SJCRH30 (cell line): ENCODE results near the gene CTNNA3. TPM values are rescaled to one million over a fixed set of nuclear protein-coding genes. Genes with fewer than 3 reads are reported as not detected.

Source experiments
- DNase-seq, 2 experiments: peaks; one replicate each; pipeline ENCODE4 v3.0.0-alpha.2; 2015 to 2020
- H3K27ac ChIP-seq: fragments of 250-450 bp; sonication (Bioruptor Pico); 2 replicates; pipeline ENCODE4 v1.5.1; 2020; ENCODE audit warnings: mild to moderate bottlenecking, moderate library complexity
- H3K27me3 ChIP-seq: fragments of 250-450 bp; sonication (Bioruptor Pico); 2 replicates; pipeline ENCODE4 v1.5.1; 2020; ENCODE audit warnings: mild to moderate bottlenecking, moderate library complexity
- H3K36me3 ChIP-seq: fragments of 250-450 bp; sonication (Bioruptor Pico); 2 replicates; pipeline ENCODE4 v1.5.1; 2020; ENCODE audit warnings: mild to moderate bottlenecking, moderate library complexity
- H3K4me1 ChIP-seq: fragments of 250-450 bp; sonication (Bioruptor Pico); 2 replicates; pipeline ENCODE4 v1.5.1; 2020; ENCODE audit warnings: mild to moderate bottlenecking, moderate library complexity
- H3K4me3 ChIP-seq: fragments of 250-450 bp; sonication (Bioruptor Pico); 2 replicates; pipeline ENCODE4 v1.5.1; 2020; ENCODE audit warnings: mild to moderate bottlenecking, moderate library complexity
- H3K9me3 ChIP-seq: fragments of 250-450 bp; sonication (Bioruptor Pico); replicated peaks from 2 replicates; pipeline ENCODE4 v1.5.1; 2020; ENCODE audit warnings: mild to moderate bottlenecking, moderate library complexity
- total RNA-seq: library from RNA; depleted of rRNA; stranded (reverse); fragments of >200 nt; shearing (Covaris generic); gene quantifications from 2 replicates; pipeline ENCODE4 v1.2.3, GENCODE V29; 2014

CTNNA3 gene
- total RNA-seq, 1 experiment from 2014 or later: 2.7 TPM

GRCh38 chr10:66204838-66205237, 1491.2 kb downstream of the CTNNA3 start:
- Histone ChIP-seq H3K27ac (no peak overlapping the region), H3K9me3 (no peaks in the 10 kb centered on the region)

GRCh38 chr10:66202101-66202500, 1493.9 kb downstream of the CTNNA3 start:
- Histone ChIP-seq H3K4me3 (no peak overlapping the region), H3K27me3 (no peaks in the 10 kb centered on the region), H3K4me1 (no peaks in the 10 kb centered on the region), H3K36me3 (no peaks in the 10 kb centered on the region), H3K27ac (no peak overlapping the region), H3K9me3 (no peaks in the 10 kb centered on the region)
- no peak for DNase-seq

More at GRCh38 chr10:66204838-66205237, 1491.2 kb downstream of the CTNNA3 start:
- Histone ChIP-seq H3K27me3 (no peaks in the 10 kb centered on the region), H3K4me1 (no peaks in the 10 kb centered on the region), H3K4me3 (no peak overlapping the region), H3K36me3 (no peaks in the 10 kb centered on the region)
- DNase-seq: no peak

DNA sequence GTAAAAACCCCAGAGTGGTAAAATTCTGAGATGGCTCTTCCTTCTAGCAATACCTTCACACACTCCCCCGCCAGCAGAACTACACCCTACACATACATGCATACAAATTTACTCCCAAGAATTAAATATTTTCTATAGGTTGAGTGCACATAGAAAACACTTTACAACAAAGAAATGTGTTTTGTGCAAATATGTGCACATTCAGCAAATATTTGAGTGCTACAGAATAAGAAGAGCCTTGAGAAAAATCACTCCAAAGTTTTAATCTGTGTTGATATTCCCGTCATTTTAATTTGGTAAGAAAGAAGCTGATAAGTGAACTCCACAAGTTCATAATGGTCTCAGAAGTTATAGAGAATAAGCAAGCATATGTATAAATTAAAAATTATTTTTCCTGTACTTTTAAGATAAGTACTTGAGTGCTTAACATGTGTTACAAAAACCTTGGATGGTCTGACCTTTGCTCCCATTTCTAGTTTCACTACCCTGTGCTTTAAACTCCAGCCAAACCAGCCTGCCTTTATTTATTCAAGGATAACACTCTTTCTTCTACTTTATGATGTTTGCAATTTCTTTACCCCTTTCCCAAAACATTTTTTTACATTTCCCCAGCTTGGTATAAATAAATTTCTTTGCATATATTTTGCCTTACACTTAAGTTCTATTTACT, 1503.7 kb downstream of the CTNNA3 start:
- Histone ChIP-seq H3K4me3 (no peak overlapping the region), H3K27ac (no peak overlapping the region), H3K36me3 (no peaks in the 10 kb centered on the region), H3K9me3 (no peaks in the 10 kb centered on the region), H3K27me3 (no peaks in the 10 kb centered on the region), H3K4me1 (no peaks in the 10 kb centered on the region)
- no peak for DNase-seq

DNA sequence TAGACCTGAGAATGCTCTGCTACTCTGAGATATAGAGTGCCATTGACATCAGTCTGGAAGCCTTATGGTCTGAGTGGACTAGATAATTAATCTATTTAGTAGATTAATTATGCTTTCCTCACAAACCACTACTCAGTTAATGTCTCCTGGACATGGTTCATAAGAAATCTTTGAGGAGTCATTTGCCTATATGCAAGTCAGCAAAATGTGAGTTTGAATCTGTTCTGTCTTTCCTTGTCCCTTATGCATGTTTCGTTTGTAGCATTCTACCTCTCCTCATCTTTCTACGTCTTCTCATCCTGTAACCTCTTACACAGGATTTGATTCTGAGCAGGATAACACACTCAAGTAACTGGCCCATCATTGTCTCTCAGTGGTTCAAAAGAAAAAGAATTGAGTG, 1505.6 kb downstream of the CTNNA3 start:
- no peak overlapping the region for H3K27ac ChIP-seq
- no peak overlapping the region for H3K4me3 ChIP-seq
- no peaks in the 10 kb centered on the region for H3K36me3 ChIP-seq
- DNase-seq: no peak
- no peaks in the 10 kb centered on the region for H3K9me3 ChIP-seq
- no peaks in the 10 kb centered on the region for H3K27me3 ChIP-seq
- H3K4me1 ChIP-seq: 0 out of 2 replicates have a peak, but pooled peaks cover 4% of the 10 kb centered on the region

GRCh38 chr10:66189271-66189670, 1506.7 kb downstream of the CTNNA3 start:
- Histone ChIP-seq H3K36me3 (no peaks in the 10 kb centered on the region), H3K4me3 (no peak overlapping the region), H3K27ac (no peak overlapping the region), H3K27me3 (no peaks in the 10 kb centered on the region), H3K9me3 (no peaks in the 10 kb centered on the region), H3K4me1 (0 out of 2 replicates have a peak, but pooled peaks cover 4% of the 10 kb centered on the region)
- no peak for DNase-seq

DNA sequence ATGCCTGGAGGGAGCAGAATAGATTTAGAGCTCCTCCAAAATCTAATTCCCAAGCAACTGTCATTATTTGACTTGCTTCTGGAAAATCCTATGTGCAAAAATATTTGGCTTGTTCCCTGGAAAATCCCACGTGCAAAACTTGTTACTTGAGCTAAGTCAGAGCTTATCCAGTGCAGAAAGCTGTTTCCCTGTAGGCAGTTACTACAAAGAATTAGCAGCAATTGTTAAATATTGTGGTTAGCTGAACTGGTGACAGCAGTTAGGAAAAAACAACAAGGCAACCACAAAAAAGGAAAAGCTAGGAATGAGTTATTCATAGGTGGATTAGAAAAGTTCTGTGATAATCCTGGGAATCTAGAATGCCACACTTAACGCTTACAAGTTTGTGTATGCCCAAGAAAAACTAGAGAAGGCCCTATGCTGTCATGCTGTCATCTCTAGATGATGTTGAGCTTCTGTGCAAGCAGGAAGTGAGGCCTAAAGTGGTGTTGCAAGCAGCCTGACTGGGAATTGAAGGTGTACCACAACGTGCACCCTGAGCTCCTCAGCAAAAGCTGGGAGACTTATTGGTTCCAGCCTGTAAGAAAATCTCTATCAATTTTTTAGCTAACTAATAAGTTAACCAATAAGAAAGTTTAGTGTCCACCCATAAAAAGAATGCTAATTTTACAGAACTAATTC, 1508.8 kb downstream of the CTNNA3 start:
- DNase-seq: peak; percentile 33 to 73
- 0 out of 2 replicates have a peak, but pooled peaks cover 4% of the 10 kb centered on the region for H3K4me1 ChIP-seq
- no peaks in the 10 kb centered on the region for H3K27me3 ChIP-seq
- H3K36me3 ChIP-seq: no peaks in the 10 kb centered on the region
- H3K4me3 ChIP-seq: no peak overlapping the region
- H3K27ac ChIP-seq: no peak overlapping the region
- no peaks in the 10 kb centered on the region for H3K9me3 ChIP-seq

DNA sequence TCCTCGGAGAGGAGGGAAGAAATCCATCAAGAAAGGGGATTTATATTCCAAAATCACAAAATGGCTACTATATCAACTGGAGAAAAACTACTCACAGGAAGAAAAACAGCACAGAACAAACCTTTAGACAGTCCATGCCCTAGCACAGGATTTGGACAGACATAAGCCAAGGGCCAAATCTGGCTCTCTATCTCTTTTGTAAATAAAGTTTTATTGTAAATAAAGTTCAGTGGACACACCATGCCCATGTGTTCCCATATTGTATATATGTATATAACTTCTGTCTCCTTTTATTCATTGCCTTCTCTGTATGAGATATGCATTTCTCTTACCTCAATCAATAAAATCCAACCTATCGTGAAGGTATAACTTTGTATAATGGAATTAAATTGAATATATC, 1513.0 kb downstream of the CTNNA3 start:
- Histone ChIP-seq H3K27me3 (no peaks in the 10 kb centered on the region), H3K4me3 (no peak overlapping the region)

GRCh38 chr10:66180581-66181318, 1515.2 kb downstream of the CTNNA3 start:
- H3K36me3 ChIP-seq: no peaks in the 10 kb centered on the region
- H3K27me3 ChIP-seq: no peaks in the 10 kb centered on the region
- H3K9me3 ChIP-seq: no peaks in the 10 kb centered on the region
- no peak overlapping the region for H3K27ac ChIP-seq
- peak in 1 of 2 experiments; percentile 73 for DNase-seq
- H3K4me1 ChIP-seq: no peaks in the 10 kb centered on the region
- H3K4me3 ChIP-seq: no peak overlapping the region

More for the DNA sequence above, 1513.0 kb downstream of the CTNNA3 start:
- H3K36me3 ChIP-seq: no peaks in the 10 kb centered on the region
- 0 out of 2 replicates have a peak, but pooled peaks cover 4% of the 10 kb centered on the region for H3K4me1 ChIP-seq
- no peaks in the 10 kb centered on the region for H3K9me3 ChIP-seq
- no peak overlapping the region for H3K27ac ChIP-seq
- no peak for DNase-seq

- H3K27me3 ChIP-seq: no peaks in the 10 kb centered on the region
- H3K9me3 ChIP-seq: no peaks in the 10 kb centered on the region
- no peak overlapping the region for H3K4me3 ChIP-seq
- no peak overlapping the region for H3K27ac ChIP-seq
- no peaks in the 10 kb centered on the region for H3K36me3 ChIP-seq
- DNase-seq: no peak
- no peaks in the 10 kb centered on the region for H3K4me1 ChIP-seq
These were observed 1516.0 kb downstream of the CTNNA3 start for GRCh38 chr10:66180021-66180420.

- H3K27me3 ChIP-seq: no peaks in the 10 kb centered on the region
- H3K27ac ChIP-seq: no peak overlapping the region
- no peaks in the 10 kb centered on the region for H3K9me3 ChIP-seq
- H3K36me3 ChIP-seq: no peaks in the 10 kb centered on the region
- H3K4me1 ChIP-seq: no peaks in the 10 kb centered on the region
- H3K4me3 ChIP-seq: no peak overlapping the region
- no peak for DNase-seq
These were observed 1519.2 kb downstream of the CTNNA3 start for GRCh38 chr10:66176772-66177171.

- 0 out of 2 replicates have a peak, but pooled peaks cover 5% of the 10 kb centered on the region for H3K4me1 ChIP-seq
- peak; percentile 81 to 84 for DNase-seq
- no peaks in the 10 kb centered on the region for H3K36me3 ChIP-seq
- H3K27me3 ChIP-seq: no peaks in the 10 kb centered on the region
- H3K4me3 ChIP-seq: no peak overlapping the region
- no peaks in the 10 kb centered on the region for H3K9me3 ChIP-seq
- H3K27ac ChIP-seq: no peak overlapping the region
These were observed 1528.2 kb downstream of the CTNNA3 start for GRCh38 chr10:66167816-66168215.

DNA sequence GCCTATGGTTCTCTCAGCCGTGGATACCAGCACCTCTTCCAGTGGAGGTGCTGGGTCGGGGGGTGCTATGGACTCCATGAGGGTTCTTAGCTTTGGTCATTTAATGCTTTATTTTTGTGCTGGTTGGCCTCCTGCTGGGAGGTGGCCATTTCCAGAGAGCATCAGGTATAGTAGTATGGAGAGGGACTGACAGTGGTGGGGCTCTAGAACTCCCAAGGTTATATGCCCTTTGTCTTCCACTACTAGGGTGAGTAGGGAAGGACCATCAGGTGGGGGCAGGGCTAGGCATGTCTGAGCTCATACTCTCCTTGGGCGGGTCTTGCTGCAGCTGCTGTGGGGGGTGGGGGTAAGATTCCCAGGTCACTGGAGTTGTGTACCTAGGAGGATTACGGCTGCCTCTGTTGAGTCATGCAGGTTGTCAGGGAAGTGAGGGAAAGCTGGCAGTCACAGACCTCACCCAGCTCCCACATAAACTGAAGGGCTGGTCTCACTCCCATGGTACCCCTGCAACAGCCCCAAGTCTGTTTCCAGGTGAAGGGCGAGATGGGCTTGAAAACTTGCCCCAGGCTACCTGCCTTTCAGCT, 1533.3 kb downstream of the CTNNA3 start:
- Histone ChIP-seq H3K27ac (no peak overlapping the region), H3K36me3 (no peaks in the 10 kb centered on the region), H3K4me1 (0 out of 2 replicates have a peak, but pooled peaks cover 3% of the 10 kb centered on the region), H3K9me3 (no peaks in the 10 kb centered on the region), H3K27me3 (no peaks in the 10 kb centered on the region), H3K4me3 (no peak overlapping the region)
- DNase-seq: peak in 1 of 2 experiments; percentile 4

DNA sequence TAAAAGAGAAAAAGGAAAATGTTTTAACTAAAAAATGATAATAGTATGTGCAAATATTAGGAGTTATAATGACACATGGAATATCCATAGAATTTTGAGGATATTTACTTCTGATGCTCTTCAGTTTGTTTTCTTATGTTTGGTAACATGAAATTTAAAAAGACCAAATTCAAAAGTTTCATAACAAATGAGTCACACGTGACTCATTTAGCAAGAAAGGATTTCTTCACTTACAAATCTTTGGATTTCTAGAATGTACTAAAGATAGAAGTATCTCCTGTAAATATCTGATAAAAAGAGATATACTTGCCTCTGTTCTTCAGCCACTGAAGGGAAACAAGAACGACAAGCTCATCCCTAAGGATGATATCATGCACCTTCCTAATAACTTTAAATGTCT, 1544.6 kb downstream of the CTNNA3 start:
- Histone ChIP-seq H3K9me3 (no peaks in the 10 kb centered on the region), H3K27me3 (no peaks in the 10 kb centered on the region), H3K27ac (no peak overlapping the region), H3K4me3 (no peak overlapping the region), H3K36me3 (no peaks in the 10 kb centered on the region), H3K4me1 (no peaks in the 10 kb centered on the region)
- DNase-seq: no peak

DNA sequence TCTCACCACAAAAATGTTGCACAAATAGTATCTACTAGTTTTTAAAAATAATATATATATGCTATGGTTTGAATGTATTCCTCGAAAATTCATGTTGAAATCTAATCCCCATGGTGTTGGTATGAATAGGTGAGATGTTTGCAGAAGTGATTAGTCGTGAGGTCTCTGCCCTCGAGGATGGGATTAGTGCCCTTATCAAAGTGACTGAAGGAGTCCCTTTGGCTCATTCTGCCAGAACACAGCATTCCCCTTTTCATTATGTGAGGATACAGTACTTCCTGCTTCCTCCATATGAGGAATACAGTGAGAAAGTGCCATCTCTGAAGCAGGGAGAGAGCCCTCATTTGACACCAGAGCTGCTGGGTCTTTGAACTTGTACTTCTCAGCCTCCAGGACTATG, 1547.7 kb downstream of the CTNNA3 start:
- Histone ChIP-seq H3K4me3 (no peak overlapping the region), H3K36me3 (no peaks in the 10 kb centered on the region), H3K9me3 (no peaks in the 10 kb centered on the region), H3K4me1 (no peaks in the 10 kb centered on the region), H3K27me3 (no peaks in the 10 kb centered on the region), H3K27ac (no peak overlapping the region)
- DNase-seq: peak in 1 of 2 experiments; percentile 3

- no peak overlapping the region for H3K27ac ChIP-seq
- H3K4me3 ChIP-seq: no peak overlapping the region
- no peaks in the 10 kb centered on the region for H3K9me3 ChIP-seq
- no peaks in the 10 kb centered on the region for H3K36me3 ChIP-seq
- no peaks in the 10 kb centered on the region for H3K27me3 ChIP-seq
- DNase-seq: no peak
- H3K4me1 ChIP-seq: no peaks in the 10 kb centered on the region
These were observed 1552.0 kb downstream of the CTNNA3 start for GRCh38 chr10:66144016-66144415.
